HepG2 (cell line): ENCODE results near the gene STRN3. TPM values are rescaled to one million over a fixed set of nuclear protein-coding genes. Genes with fewer than 3 reads are reported as not detected.
A peak's percentile ranks its signal among the peaks of the same experiment; 100 is the strongest.

Experiments used
- CHCHD3 ChIP-seq: sonication (generic); formaldehyde crosslinking; IDR thresholded peaks from 2 replicates; pipeline ENCODE4 v1.8.0; 2022; ENCODE audit warnings: mild to moderate bottlenecking, missing genetic modification reagents, moderate library complexity
- GABPB1 ChIP-seq: IDR thresholded peaks from 2 replicates; pipeline ENCODE4 v1.6.1; 2016; ENCODE audit warnings: mild to moderate bottlenecking, missing genetic modification reagents, moderate library complexity, missing compliant biosample characterization
- HIVEP1 ChIP-seq: sonication (generic); formaldehyde crosslinking; IDR thresholded peaks from 2 replicates; pipeline ENCODE4 v1.4.0; 2020; ENCODE audit warnings: mild to moderate bottlenecking, missing genetic modification reagents
- HMG20B ChIP-seq: conservative IDR thresholded peaks from 2 replicates; pipeline ENCODE4 v1.6.1; 2016; ENCODE audit warnings: missing genetic modification reagents, missing compliant biosample characterization
- HOMEZ ChIP-seq: IDR thresholded peaks from 2 replicates; pipeline ENCODE4 v1.6.1; 2016; ENCODE audit warnings: low read depth
- HOXD1 ChIP-seq: sonication (generic); formaldehyde crosslinking; IDR thresholded peaks from 2 replicates; pipeline ENCODE4 v1.5.0; 2020; ENCODE audit warnings: missing genetic modification reagents
- IRF1 ChIP-seq: sonication (generic); formaldehyde crosslinking; IDR thresholded peaks from 2 replicates; pipeline ENCODE4 v1.4.0; 2020; ENCODE audit warnings: low read depth, mild to moderate bottlenecking, missing genetic modification reagents
- IRX3 ChIP-seq: sonication (generic); formaldehyde crosslinking; IDR thresholded peaks from 2 replicates; pipeline ENCODE4 v1.8.1; 2023; ENCODE audit warnings: mild to moderate bottlenecking, low read depth, missing genetic modification reagents, borderline replicate concordance
- KDM2A ChIP-seq: sonication (generic); formaldehyde crosslinking; IDR thresholded peaks from 2 replicates; pipeline ENCODE4 v1.4.0; 2020; ENCODE audit warnings: low read depth, missing genetic modification reagents, borderline replicate concordance
- MIER3 ChIP-seq: IDR thresholded peaks from 2 replicates; pipeline ENCODE4 v1.6.1; 2016; ENCODE audit warnings: missing compliant biosample characterization, borderline replicate concordance
- MXD4 ChIP-seq: IDR thresholded peaks from 2 replicates; pipeline ENCODE4 v1.6.1; 2016; ENCODE audit warnings: mild to moderate bottlenecking, missing biosample characterization, missing genetic modification reagents
- NFYB ChIP-seq: sonication (generic); formaldehyde crosslinking; IDR thresholded peaks from 2 replicates; pipeline ENCODE4 v1.4.0; 2020; ENCODE audit warnings: missing genetic modification reagents
- PBX2 ChIP-seq: IDR thresholded peaks from 2 replicates; pipeline ENCODE4 v1.6.1; 2016; ENCODE audit warnings: control low read depth
- POGZ ChIP-seq: sonication (generic); formaldehyde crosslinking; IDR thresholded peaks from 2 replicates; pipeline ENCODE4 v1.4.0; 2020; ENCODE audit warnings: mild to moderate bottlenecking, missing genetic modification reagents
- PRPF4 ChIP-seq: fragments of 200-400 bp; formaldehyde crosslinking; IDR thresholded peaks from 2 replicates; pipeline ENCODE4 v1.6.1; 2016; ENCODE audit warnings: low read length, low read depth; ENCODE audit not compliant: poor library complexity, severe bottlenecking
- TEAD3 ChIP-seq: optimal IDR thresholded peaks from 2 replicates; pipeline ENCODE3; 2016; ENCODE audit warnings: borderline replicate concordance
- XRCC5 ChIP-seq: fragments of 200-400 bp; formaldehyde crosslinking; optimal IDR thresholded peaks from 2 replicates; pipeline ENCODE3; 2017; ENCODE audit warnings: mild to moderate bottlenecking, low read length
- ZBTB38 ChIP-seq: sonication (generic); formaldehyde crosslinking; IDR thresholded peaks from 2 replicates; pipeline ENCODE4 v1.5.1; 2020; ENCODE audit warnings: mild to moderate bottlenecking, missing genetic modification reagents
- ZNF121 ChIP-seq: sonication (generic); formaldehyde crosslinking; IDR thresholded peaks from 2 replicates; pipeline ENCODE4 v1.5.0; 2020; ENCODE audit warnings: mild to moderate bottlenecking, missing genetic modification reagents
- ZNF230 ChIP-seq: sonication (generic); formaldehyde crosslinking; IDR thresholded peaks from 2 replicates; pipeline ENCODE4 v1.4.0; 2020; ENCODE audit warnings: mild to moderate bottlenecking, missing genetic modification reagents
- ZNF263 ChIP-seq: sonication (generic); formaldehyde crosslinking; IDR thresholded peaks from 2 replicates; pipeline ENCODE4 v1.4.0; 2020; ENCODE audit warnings: missing genetic modification reagents
- ZNF34 ChIP-seq: sonication (generic); formaldehyde crosslinking; IDR thresholded peaks from 2 replicates; pipeline ENCODE4 v1.4.0; 2020; ENCODE audit warnings: mild to moderate bottlenecking, missing genetic modification reagents, borderline replicate concordance
- ZNF367 ChIP-seq: sonication (generic); formaldehyde crosslinking; IDR thresholded peaks from 2 replicates; pipeline ENCODE4 v1.4.0; 2020; ENCODE audit warnings: missing genetic modification reagents, borderline replicate concordance
- ZNF546 ChIP-seq: sonication (generic); formaldehyde crosslinking; conservative IDR thresholded peaks from 2 replicates; pipeline ENCODE4 v1.8.1; 2023; ENCODE audit warnings: mild to moderate bottlenecking, missing genetic modification reagents
- ZNF574 ChIP-seq: sonication (generic); formaldehyde crosslinking; IDR thresholded peaks from 2 replicates; pipeline ENCODE4 v1.4.0; 2020; ENCODE audit warnings: missing genetic modification reagents
- ZNF879 ChIP-seq: sonication (generic); formaldehyde crosslinking; IDR thresholded peaks from 2 replicates; pipeline ENCODE4 v1.8.1; 2023; ENCODE audit warnings: missing genetic modification reagents
- polyA plus RNA-seq, 8 experiments: library from polyadenylated mRNA; depleted of rRNA in 3 of 8; stranded (reverse) in 7 of 8; unstranded in 1 of 8; fragments of >200 nt; fragmentation: Illumina TruSeq in 4 of 8; extraction: Trizol in 4 of 8; gene quantifications; 2 replicates each; pipeline versions ENCODE4 v1.2.1 to v1.2.3, GENCODE V29; 2011 to 2016; ENCODE audit warnings: low read depth in 4 of 8, missing spikeins in 1 of 8, mixed read lengths in 1 of 8; ENCODE audit not compliant: insufficient read depth in 1 of 8
- total RNA-seq, 5 experiments: library from RNA; depleted of rRNA; stranded (reverse); fragments of >200 nt; fragmentation: Illumina TruSeq; extraction: Trizol; gene quantifications; 2 replicates each; pipeline ENCODE4 v1.2.3, GENCODE V29; 2016; ENCODE audit warnings: low read depth in 1 of 5

Gene STRN3
- total and polyA plus RNA-seq, 2 of the 13 experiments (the other 11 are each of a cell fraction or from before 2014, with no cell fraction given): 49.4 to 123 TPM

- TF ChIP-seq TEAD3 (CRISPR knock-in tag): peak; percentile 5
- TF ChIP-seq ZBTB38 (CRISPR knock-in tag): 0 out of 2 replicates have a peak, but pooled peaks have one; percentile 19
- TF ChIP-seq CHCHD3 (CRISPR knock-in tag): 0 out of 2 replicates have a peak, but pooled peaks have one; percentile 72
- no peak for TF ChIP-seq PBX2 (CRISPR knock-in tag)
- TF ChIP-seq MXD4 (CRISPR knock-in tag): no peak
- TF ChIP-seq NFYB (CRISPR knock-in tag): no peak
- peak; percentile 12; the same call in 1 of the 2 replicates for TF ChIP-seq ZNF121 (CRISPR knock-in tag)
- no peak for TF ChIP-seq ZNF546 (CRISPR knock-in tag)
- TF ChIP-seq HIVEP1: no peak
- no peak for TF ChIP-seq ZNF34 (CRISPR knock-in tag)
- no peak for TF ChIP-seq XRCC5
- no peak for TF ChIP-seq ZNF879 (CRISPR knock-in tag)
- no peak for TF ChIP-seq ZNF263 (CRISPR knock-in tag)
- TF ChIP-seq IRF1: no peak
- no peak for TF ChIP-seq PRPF4
- no peak for TF ChIP-seq MIER3
- TF ChIP-seq HOMEZ (CRISPR knock-in tag): peak; percentile 97
- TF ChIP-seq ZNF574: 0 out of 2 replicates have a peak, but pooled peaks have one; percentile 18
- TF ChIP-seq POGZ (CRISPR knock-in tag): 0 out of 2 replicates have a peak, but pooled peaks have one; percentile 32
- no peak for TF ChIP-seq HOXD1
- no peak for TF ChIP-seq ZNF230
- TF ChIP-seq IRX3 (CRISPR knock-in tag): no peak
- no peak for TF ChIP-seq HMG20B (CRISPR knock-in tag)
- no peak for TF ChIP-seq KDM2A (CRISPR knock-in tag)
- TF ChIP-seq GABPB1 (CRISPR knock-in tag): no peak
- TF ChIP-seq ZNF367 (CRISPR knock-in tag): no peak
- TF ChIP-seq, all 625 proteins: peak for 14
Observed at GRCh38 chr14:31013841-31014240, 12.3 kb downstream of the STRN3 start (continued).
